HG02973 (cell line): ENCODE measurements around the gene CTIF.

Source experiments
- ATAC-seq: cut with Tn5 transposase; IDR thresholded peaks from one replicate; pipeline ENCODE4 v1.9.1; 2021; ENCODE audit warnings: moderate library complexity; ENCODE audit not compliant: unreplicated experiment

Gene CTIF

DNA sequence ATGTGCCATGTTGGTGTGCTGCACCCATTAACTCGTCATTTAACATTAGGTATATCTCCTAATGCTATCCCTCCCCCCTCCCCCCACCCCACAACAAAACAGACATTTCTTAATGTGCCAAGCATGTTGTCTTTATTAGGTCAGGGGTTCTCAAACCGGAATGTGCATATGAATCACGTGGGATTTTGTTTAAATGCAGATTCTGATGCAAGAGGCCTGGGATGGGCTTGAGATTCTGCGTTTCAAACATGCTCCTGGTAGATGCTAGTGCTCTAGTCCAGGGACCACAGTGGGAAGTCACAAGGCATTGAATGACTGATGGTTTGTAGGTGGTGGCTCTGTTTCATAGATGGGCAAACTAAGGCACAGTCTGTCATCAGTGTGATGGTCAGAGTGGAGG is 227.2 kb downstream of the CTIF start:
- no peak for ATAC-seq

DNA sequence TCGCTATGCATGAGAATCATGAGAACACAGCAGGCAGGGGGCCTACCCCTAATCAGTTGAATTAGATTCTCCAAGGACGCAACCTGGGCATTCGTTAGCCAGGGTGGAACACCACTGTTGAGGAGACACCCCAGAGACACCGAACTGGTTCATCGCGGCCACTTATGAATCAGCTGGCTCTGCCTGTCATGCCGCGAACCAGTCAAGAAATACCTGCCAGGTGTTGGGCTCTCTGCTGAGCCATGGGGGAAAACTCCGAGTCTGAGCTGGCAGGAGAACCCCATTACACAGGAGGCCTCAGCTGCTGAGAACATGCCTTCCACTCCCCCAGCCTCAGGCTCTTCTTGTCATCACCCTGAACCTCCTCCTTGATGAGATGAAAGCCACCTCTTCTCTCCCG is 227.7 kb downstream of the CTIF start:
- no peak for ATAC-seq

DNA sequence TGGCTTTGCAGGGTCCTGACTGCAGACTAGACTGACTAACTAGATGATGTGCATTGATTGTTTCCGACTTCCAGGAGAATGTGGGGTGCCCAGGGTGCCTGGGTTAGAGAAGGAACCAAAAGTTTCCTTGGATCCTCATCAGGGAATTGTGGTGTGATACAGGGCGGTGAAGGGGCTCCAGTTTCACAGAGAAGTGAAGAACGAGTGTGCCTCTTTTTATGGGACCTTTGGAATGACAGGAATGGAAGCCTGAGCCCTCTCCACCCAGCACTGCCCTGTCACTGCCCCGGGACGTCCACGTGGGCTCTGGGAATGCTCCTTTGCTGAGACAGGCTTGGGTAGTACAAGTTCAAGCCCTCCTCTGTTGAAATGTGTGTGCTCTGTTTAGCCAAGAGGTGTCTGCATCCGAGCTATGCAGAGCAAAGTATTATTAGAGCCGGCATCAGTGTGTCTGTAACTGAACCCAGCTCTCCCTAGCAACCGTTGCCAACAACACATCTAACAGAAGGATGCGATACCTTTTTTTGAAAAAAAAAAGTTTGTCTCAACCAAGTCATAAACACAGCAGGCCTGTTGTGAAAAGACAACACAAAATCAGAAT is 228.4 kb downstream of the CTIF start:
- ATAC-seq = no peak

DNA sequence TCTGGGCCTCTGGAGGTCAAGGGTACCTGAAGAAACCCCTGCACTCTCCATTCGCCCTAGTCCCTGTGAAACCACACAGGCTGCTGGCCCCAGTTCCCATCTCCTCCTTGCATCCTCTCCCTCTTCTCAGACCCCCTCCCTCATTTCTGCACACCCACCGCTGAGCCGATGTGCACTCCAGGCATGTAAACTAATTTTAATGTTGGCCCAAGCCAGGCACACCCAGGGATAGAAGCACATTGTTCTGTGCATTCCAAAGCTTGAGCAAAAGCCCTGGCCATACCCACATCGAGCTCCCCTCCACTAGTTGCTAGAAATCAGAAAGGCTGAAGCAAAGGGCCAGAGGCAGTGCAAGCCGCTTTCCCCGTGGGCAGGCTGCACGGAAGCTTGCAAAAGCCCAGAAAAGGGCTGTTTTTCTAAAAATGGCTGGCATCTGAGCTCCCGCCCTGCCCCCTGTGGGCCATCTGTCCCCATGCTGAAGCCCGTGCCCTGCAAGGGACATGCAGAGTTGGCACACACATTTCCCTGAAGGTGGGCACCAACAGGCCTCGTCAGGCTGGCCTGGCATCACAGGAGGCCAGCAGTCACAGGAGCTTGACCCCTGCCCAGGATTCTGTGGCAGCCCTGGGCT is 230.3 kb downstream of the CTIF start:
- ATAC-seq = no peak

GRCh38 chr18:48770243-48770642 is 231.4 kb downstream of the CTIF start:
- ATAC-seq = no peak

- ATAC-seq = no peak
Measured at GRCh38 chr18:48771641-48772375, 233.0 kb downstream of the CTIF start.

GRCh38 chr18:48772457-48772856 is 233.6 kb downstream of the CTIF start:
- ATAC-seq = no peak

DNA sequence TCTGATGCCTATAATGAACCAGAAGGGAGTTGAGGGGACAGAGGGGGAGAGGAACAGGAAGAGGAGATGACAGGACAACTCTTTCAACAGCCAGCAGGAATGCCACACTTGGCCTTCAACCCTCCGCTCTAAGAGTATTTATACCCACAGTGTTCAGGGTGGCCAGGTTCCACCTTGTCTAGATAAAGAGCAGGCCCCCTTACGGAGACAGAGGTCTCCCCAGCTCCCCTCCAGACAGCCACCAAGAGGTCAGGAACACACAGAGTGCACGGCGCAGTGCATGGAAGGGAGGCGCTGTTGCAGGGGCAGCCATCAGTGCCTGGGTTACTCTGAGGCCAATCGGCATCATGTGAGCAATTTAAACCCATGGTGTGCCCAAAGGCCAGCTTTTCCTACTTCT is 235.0 kb downstream of the CTIF start:
- ATAC-seq = no peak

DNA sequence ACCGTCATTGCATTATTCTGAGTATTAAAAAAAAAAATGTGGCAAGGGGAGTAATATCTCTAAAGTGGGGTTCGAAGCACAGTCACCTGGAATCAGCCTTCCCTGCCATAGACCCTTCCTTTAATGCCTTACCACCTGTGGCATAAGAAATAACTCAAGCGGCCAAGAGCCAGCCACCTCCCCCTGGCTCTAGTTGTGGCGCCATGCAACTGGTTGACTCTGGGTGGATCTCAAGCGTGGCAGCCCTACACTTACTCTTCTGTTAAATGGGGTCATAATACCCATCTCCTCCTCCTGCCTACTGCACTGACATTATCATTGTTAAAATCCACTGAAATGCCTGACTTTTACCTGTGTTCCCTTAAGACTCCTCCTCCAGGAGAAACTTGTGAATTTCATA is 236.1 kb downstream of the CTIF start:
- no peak for ATAC-seq

DNA sequence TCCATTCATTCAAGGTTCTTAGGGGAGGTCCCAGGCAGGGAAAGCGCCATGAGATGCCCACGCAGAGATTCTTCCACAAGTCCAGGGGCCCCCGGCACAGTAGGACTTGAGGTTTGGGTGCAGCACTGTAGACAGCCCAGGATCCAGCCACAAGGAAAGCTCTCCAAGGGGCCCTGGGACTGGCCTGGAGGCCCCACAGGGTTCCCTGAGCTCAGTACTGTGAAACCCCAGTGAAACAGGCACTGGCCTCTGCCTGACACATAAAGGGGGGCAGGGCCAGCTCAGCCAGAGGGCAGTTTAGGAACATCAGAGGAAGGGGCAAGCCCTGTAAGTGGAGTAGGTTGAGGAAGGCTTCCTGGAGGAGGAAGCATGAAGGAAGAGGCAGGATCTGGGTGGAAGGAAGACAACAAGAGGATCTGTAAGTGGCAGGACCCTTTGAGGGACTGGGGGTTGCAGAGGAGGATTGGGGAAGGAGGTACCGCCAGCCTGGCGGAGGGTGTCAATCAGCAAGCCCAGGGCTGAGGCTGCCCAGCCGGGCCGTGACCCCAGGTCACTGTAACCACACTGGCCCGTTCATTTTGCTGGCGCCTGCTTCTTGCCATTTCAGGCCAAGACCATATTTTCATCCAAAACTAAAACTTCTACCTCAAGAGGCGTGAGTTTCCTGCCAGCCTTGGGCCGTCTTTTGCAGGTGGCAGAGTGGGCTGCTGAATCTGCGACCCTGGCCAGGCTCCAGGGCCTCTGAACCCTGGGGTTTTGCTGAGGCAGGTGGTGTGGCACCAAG is 236.7 kb downstream of the CTIF start:
- no peak for ATAC-seq

- no peak for ATAC-seq
Measured at GRCh38 chr18:48776156-48776555, 237.3 kb downstream of the CTIF start.

DNA sequence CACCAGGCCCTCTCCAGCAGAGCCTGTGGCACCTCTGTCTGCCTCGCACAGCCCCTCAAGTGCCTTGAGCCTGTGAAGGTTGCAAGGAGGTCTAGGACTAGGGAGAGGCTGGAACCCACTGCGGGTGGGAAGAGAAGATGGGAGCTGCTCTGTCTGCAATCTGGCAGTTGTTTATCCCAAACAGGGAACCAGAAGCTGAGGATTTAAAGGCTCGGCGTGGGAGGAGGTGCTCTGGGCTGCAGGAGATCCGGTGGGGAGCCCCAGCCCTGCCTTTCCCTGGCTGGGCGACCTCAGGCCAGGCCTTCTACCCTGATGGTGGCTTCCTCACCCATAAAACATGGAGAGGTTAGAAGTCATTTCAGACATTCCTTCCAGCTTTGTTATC is 237.8 kb downstream of the CTIF start:
- ATAC-seq = no peak

GRCh38 chr18:48777026-48777743 is 238.4 kb downstream of the CTIF start:
- no peak for ATAC-seq

GRCh38 chr18:48777744-48778116 is 238.9 kb downstream of the CTIF start:
- no peak for ATAC-seq

- ATAC-seq = no peak
Measured at GRCh38 chr18:48778344-48779011, 239.6 kb downstream of the CTIF start.

DNA sequence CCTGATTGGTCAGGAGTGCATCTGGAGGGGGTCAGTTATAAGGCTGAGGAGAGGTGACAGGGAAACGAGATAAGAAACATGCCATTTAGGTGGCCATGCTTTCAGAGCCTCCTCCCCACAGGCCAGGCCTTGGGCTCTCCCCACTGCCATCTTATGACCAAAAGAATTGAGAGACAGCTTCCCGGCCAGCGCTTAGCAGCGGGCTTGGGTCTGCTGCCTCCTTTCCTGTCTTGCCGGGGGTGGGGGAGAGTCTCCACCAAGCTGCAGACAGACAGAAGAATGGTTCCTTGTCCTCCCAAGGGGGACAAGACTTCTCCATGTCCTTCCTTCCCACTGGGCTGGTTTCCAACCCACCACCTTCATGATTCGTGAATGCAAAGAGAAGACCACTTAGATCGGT is 240.6 kb downstream of the CTIF start:
- no peak for ATAC-seq

DNA sequence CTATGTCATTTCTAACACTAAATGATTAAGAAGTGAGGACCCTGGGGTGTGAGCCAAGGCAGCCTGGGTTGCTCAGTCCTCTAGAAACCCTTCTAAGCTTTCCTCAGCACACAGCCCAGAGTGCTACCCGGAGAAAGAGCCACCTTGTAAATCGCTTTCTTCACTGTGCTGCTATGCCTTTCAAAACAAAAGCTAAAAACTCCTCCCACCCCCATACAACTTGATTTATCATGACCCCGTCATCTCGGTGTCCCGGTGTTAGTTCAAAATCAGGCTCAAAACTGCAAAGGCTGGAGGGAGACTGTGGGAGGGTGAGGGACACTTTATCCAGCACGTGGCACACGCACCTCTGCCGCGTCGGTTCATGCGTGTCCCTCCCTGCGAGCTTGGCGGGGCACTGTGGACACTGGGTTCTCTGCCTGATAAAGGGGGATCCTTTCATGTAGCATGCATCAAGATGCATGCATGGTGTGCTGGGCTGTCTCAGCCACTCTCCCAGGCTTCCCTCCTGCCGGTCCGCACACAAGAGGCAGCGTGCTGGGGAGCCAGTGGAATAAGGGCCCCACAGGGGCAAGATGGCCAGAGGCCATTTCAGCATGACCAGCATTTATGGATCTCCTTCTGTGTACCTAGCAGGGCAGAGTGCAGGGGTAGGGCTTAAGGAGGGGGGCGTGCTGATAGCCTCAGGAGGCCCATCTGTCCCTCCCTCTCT is 241.5 kb downstream of the CTIF start:
- no peak for ATAC-seq

GRCh38 chr18:48780913-48781162 is 242.0 kb downstream of the CTIF start:
- no peak for ATAC-seq

DNA sequence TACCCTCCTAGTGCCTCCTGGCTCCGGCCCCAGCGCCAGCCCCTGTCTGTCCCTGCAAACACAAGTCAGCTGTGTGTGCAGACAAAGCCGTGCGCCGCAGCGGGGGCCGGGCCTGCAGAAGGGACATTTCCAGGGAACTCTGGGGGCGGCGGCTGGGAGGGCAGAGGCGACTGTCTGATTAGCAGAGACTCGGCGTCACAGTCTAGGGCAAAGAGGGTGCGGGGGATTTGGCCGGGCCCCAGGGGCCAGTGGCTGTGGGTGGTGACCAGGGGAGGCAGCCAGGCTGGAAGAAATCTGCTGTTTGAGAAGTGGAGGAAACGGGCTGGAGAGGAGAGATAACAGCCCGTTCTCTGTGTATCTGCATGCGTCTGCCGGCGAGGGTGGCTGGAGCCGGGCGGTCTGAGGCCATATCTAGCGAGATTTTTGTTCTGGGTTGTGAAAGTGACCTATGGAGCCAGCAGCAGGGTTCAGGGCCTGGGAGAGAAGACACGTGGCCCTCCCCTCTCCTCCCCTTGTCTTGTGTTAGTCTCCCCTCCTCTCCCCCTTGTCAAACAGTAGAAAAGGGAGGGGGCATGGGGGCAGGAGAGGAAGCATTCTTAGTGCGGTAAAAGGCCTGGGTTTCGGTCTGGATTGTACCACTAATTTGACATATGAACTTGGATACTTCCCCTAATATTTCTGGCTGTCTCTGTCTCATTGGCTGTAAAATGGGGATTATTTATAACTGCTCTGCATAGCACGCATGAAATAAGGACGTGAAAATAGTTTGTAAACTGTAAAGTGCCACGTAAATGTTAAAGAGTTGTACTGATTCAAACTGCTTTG is 242.5 kb downstream of the CTIF start:
- ATAC-seq = no peak
